OCI-LY3 (cell line): ENCODE data around the gene LMNTD2.

Source experiments
- EZH2phosphoT487 ChIP-seq: fragments of 200-600 bp; shearing (Covaris generic); IDR thresholded peaks from 2 replicates; pipeline ENCODE4 v1.6.1; 2018; ENCODE audit warnings: antibody characterized with exemption, mixed run types, low read depth
- TF ChIP-seq, protein P1 (sequence below): fragments of 200-600, 300-600 bp; sonication (generic); IDR thresholded peaks from 2 replicates; pipeline ENCODE4 v1.5.1; 2014; ENCODE audit warnings: antibody characterized with exemption, low read length, low read depth

DNA sequence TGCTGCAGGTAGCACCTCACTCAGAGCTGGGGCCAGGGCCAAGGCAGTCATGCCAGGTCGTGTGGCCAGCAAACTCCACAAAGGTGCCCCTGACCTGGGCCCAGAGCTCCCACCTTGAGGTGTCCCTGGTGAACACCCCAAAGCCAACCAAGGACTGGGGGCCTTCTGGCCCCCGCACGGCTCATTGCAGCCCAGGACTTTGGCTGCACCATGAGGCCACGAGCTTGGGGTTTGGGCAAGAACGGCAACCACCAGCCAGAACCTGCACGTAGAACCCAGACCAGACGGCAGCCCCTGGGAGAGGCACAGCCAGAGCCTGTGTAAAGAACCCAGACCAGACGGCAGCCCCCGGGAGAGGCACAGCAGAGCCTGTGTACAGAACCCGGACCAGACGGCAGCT lies 15.4 kb downstream of the LMNTD2 start:
- TF ChIP-seq, protein P1, sequence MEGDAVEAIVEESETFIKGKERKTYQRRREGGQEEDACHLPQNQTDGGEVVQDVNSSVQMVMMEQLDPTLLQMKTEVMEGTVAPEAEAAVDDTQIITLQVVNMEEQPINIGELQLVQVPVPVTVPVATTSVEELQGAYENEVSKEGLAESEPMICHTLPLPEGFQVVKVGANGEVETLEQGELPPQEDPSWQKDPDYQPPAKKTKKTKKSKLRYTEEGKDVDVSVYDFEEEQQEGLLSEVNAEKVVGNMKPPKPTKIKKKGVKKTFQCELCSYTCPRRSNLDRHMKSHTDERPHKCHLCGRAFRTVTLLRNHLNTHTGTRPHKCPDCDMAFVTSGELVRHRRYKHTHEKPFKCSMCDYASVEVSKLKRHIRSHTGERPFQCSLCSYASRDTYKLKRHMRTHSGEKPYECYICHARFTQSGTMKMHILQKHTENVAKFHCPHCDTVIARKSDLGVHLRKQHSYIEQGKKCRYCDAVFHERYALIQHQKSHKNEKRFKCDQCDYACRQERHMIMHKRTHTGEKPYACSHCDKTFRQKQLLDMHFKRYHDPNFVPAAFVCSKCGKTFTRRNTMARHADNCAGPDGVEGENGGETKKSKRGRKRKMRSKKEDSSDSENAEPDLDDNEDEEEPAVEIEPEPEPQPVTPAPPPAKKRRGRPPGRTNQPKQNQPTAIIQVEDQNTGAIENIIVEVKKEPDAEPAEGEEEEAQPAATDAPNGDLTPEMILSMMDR: no peak
- TF ChIP-seq EZH2phosphoT487: no peak
